OCI-LY1 (cell line): Measurements from ENCODE around the gene ROBO1.

Source experiments
- H2AFZ ChIP-seq: fragments of 200-600 bp; sonication (generic), shearing (Covaris generic); 2 replicates; pipeline ENCODE4 v1.6.0; 2014; ENCODE audit warnings: antibody characterized with exemption, mild to moderate bottlenecking, low read length
- H3F3A ChIP-seq: fragments of 200-600 bp; sonication (generic), shearing (Covaris generic); 2 replicates; pipeline ENCODE4 v1.6.0; 2014; ENCODE audit warnings: mild to moderate bottlenecking, antibody characterized with exemption, low read length, moderate library complexity; ENCODE audit not compliant: insufficient read depth
- H3K27ac ChIP-seq: fragments of 200-600 bp; sonication (generic); 2 replicates; pipeline ENCODE4 v1.5.1; 2014; ENCODE audit warnings: low read length, mixed run types, mild to moderate bottlenecking, low read depth; ENCODE audit not compliant: poor library complexity, severe bottlenecking
- H3K27me3 ChIP-seq: fragments of 200-600 bp; sonication (generic); 2 replicates; pipeline ENCODE4 v1.6.0; 2014; ENCODE audit warnings: antibody characterized with exemption, mild to moderate bottlenecking, low read length, moderate library complexity; ENCODE audit not compliant: insufficient read depth
- H3K36me3 ChIP-seq: fragments of 200-600 bp; sonication (generic); 2 replicates; pipeline ENCODE4 v1.6.1; 2014; ENCODE audit warnings: mild to moderate bottlenecking, antibody characterized with exemption, low read length, moderate library complexity, mixed read lengths; ENCODE audit not compliant: insufficient read depth
- H3K4me1 ChIP-seq: fragments of 200-600 bp; sonication (generic); 2 replicates; pipeline ENCODE4 v1.5.1; 2014; ENCODE audit warnings: mild to moderate bottlenecking, low read length, moderate library complexity; ENCODE audit not compliant: insufficient read depth, severe bottlenecking
- H3K4me2 ChIP-seq: fragments of 200-600 bp; sonication (generic), shearing (Covaris generic); 2 replicates; pipeline ENCODE4 v1.6.1; 2014; ENCODE audit warnings: low read length
- H3K4me3 ChIP-seq: fragments of 200-600 bp; sonication (generic); 2 replicates; pipeline ENCODE4 v1.5.1; 2014; ENCODE audit warnings: low read length, low read depth, mild to moderate bottlenecking, mixed read lengths; ENCODE audit not compliant: poor library complexity, severe bottlenecking
- H3K79me2 ChIP-seq: fragments of 200-600 bp; shearing (Covaris generic); 2 replicates; pipeline ENCODE4 v1.6.1; 2016; ENCODE audit warnings: mixed run types, low read length, mixed read lengths; ENCODE audit not compliant: insufficient read depth
- H3K9ac ChIP-seq: fragments of 200-600 bp; sonication (generic), shearing (Covaris generic); 2 replicates; pipeline ENCODE4 v1.6.1; 2014; ENCODE audit warnings: mild to moderate bottlenecking, low read length, mixed read lengths
- H3K9me2 ChIP-seq: fragments of 200-600 bp; sonication (generic), shearing (Covaris generic); 2 replicates; pipeline ENCODE4 v1.6.1; 2014; ENCODE audit warnings: low read depth, mild to moderate bottlenecking, low read length, mixed read lengths
- H3K9me3 ChIP-seq: fragments of 200-600 bp; shearing (Covaris generic); 2 replicates; pipeline ENCODE4 v1.6.1; 2014; ENCODE audit warnings: low read length, mixed read lengths
- H4K20me1 ChIP-seq: fragments of 200-600 bp; sonication (generic), shearing (Covaris generic); 2 replicates; pipeline ENCODE4 v1.6.0; 2016; ENCODE audit warnings: mild to moderate bottlenecking, low read length; ENCODE audit not compliant: insufficient read depth
- CTCF ChIP-seq: fragments of 200-600 bp; sonication (generic), shearing (Covaris generic); IDR thresholded peaks from 2 replicates; pipeline ENCODE4 v1.5.1; 2017; ENCODE audit warnings: mild to moderate bottlenecking, antibody characterized with exemption, low read length, moderate library complexity, mixed read lengths
- EZH2 ChIP-seq: fragments of 200-600 bp; sonication (generic), shearing (Covaris generic); IDR thresholded peaks from 2 replicates; pipeline ENCODE4 v1.8.0; 2017; ENCODE audit warnings: borderline replicate concordance, mixed run types, mild to moderate bottlenecking, antibody characterized with exemption, low read length, moderate library complexity, mixed read lengths

ROBO1 gene

DNA sequence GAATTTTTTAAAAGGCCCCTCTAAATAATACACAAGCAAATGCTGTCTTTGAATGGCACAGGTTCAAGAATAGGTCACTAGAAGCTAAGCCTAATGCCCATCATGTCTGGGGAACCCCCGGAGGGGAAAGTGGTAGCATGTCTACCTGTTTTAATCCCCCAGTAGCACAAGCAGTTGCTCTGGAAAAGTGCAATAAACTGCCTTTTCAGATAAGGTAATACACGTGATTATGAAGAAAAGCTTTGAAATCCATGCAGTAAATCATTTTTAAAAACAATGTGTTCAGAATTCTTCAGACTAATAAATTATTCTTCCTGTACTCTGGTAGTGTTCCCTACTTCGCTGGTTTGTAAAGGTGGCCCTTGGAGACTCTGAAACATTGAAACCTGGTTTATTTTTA, 922.2 kb downstream of the ROBO1 start:
- Histone ChIP-seq H3K9me3 (no peaks in the 10 kb centered on the region), H3K79me2 (no peaks in the 10 kb centered on the region), H3K4me2 (no peak overlapping the region), H3K9ac (no peak overlapping the region), H3K36me3 (no peaks in the 10 kb centered on the region), H3K4me1 (no peaks in the 10 kb centered on the region), H4K20me1 (no peaks in the 10 kb centered on the region), H3K4me3 (no peak overlapping the region), H3K9me2 (no peaks in the 10 kb centered on the region), H2AFZ (no peak overlapping the region), H3K27ac (no peak overlapping the region), H3K27me3 (no peaks in the 10 kb centered on the region), H3F3A (no peaks in the 10 kb centered on the region)
- TF ChIP-seq CTCF, result no peak
- TF ChIP-seq EZH2, result no peak

- Histone ChIP-seq H3K27ac (no peak overlapping the region), H3K36me3 (no peaks in the 10 kb centered on the region), H3K4me1 (no peaks in the 10 kb centered on the region), H3K79me2 (no peaks in the 10 kb centered on the region), H3K4me3 (no peak overlapping the region), H3K9me2 (no peaks in the 10 kb centered on the region), H3K27me3 (no peaks in the 10 kb centered on the region), H3K4me2 (no peak overlapping the region), H2AFZ (no peak overlapping the region), H4K20me1 (no peaks in the 10 kb centered on the region), H3K9ac (no peak overlapping the region), H3F3A (no peaks in the 10 kb centered on the region), H3K9me3 (no peaks in the 10 kb centered on the region)
- TF ChIP-seq CTCF (no peak), EZH2 (no peak)
These were observed 923.5 kb downstream of the ROBO1 start for GRCh38 chr3:78844307-78844706.

DNA sequence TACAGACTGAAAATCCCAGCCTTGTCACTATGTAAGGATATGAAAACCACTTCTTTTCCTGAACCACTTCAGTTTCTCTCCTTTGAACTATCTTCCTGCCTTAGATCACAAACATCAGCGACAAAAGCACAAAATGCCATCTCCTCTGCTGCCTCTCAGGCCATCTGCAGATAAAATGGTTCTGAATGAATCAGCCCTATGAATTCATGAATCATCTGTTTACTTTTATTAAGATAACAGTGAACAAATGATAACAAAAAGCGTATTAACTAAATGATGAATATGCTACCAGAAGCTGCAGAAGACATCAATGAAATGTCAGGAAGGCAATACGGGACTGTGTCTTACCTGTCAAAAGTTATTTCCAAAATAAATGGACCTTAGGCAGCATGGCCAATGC, 928.1 kb downstream of the ROBO1 start:
- no peak overlapping the region for H3K4me2 ChIP-seq
- no peak overlapping the region for H3K9ac ChIP-seq
- no peak overlapping the region for H2AFZ ChIP-seq
- H3K9me2 ChIP-seq, result no peaks in the 10 kb centered on the region
- TF ChIP-seq EZH2 (no peak), CTCF (no peak)
- H3F3A ChIP-seq, result no peaks in the 10 kb centered on the region
- no peak overlapping the region for H3K4me3 ChIP-seq
- no peaks in the 10 kb centered on the region for H3K27me3 ChIP-seq
- no peaks in the 10 kb centered on the region for H3K4me1 ChIP-seq
- H4K20me1 ChIP-seq, result no peaks in the 10 kb centered on the region
- no peaks in the 10 kb centered on the region for H3K79me2 ChIP-seq
- no peaks in the 10 kb centered on the region for H3K36me3 ChIP-seq
- no peak overlapping the region for H3K27ac ChIP-seq
- no peaks in the 10 kb centered on the region for H3K9me3 ChIP-seq
